ENCODE data around the gene HK3. TPM values are rescaled to one million over a fixed set of nuclear protein-coding genes. Genes with fewer than 3 reads are reported as not detected.

HK3 gene
- total RNA-seq, 1 donor from 2014 or later, result 4.0 TPM

DNA sequence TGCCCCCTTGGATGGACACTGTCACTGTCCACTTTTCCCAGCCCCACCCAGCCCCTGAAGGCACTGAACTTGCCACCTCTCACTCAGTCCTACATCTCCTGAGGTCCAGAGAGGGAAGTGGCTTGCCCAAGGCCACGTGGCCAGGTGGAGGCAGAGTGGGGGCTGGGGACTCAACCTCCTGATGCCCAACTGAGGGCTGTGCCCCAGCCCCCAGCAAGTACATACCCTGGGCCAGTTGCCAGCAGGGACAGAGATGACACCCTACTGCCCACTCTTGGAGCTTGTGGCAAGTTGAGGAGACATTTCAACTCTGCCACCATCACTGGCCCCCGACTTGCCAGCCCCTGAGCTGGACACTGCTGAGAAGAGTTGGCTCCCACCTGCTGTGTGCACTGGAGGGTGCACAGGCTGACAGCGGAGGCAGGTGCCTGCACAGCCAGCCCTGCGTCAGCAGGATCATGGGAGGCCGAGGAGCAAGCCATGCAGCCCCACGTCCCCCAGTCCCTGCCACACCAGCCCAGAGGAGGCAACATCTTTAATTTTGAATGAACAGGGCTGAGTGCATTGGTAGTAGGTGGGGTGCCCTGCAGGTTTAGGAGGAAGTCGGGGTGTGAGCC is 49.4 kb downstream of the HK3 start:
- no peak for DNase-seq (ENCODE audit: low spot score)

DNA sequence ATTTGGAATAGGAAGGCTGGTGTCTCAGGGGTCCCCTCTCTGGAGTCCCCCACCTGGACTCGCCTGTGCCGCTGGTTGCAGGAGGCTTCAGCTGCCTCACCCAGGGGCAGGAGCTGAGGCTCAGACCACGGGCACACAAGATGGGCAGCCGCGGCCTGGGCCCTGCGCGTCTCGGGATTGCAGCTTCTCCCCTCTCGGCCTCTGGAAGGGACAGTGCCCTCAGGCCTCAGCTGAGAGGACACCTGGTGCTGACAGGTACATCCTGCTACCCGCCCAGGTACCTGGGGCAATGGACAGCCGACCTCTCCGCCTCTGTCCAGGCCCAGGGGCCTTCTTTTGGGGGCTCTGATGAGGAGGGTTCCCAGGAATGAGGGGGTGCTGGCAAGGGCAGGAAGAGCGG is 50.5 kb downstream of the HK3 start:
- no peak for DNase-seq (ENCODE audit: low spot score)

DNA sequence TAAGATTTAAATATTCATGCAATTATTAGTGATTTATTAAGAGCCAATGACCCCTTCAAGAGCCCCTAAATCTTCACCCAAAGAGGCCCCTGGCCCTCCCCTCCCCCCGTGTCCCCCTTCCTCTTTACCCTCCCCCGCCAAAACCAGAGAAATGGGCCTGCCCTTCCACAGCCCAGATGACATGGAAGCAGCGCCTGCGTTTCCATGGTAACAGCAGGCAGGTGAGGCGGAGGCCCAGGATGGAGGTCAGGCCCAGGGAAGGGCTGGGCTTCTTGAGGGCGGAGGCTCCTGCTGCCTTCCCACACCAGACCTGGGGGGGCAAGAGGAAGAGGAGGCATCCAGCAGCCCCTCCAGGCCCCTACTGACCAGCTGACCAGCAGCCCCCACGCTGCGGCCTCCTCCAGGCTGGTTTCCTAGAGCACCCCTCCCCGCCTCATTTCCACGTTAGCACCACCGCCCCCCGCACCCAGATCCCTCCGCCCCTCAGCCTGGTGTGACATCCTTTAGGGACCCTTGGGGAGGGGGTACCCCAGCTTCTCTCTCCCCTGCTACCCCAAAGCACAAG is 51.3 kb downstream of the HK3 start:
- DNase-seq (ENCODE audit: low spot score), result no peak

DNA sequence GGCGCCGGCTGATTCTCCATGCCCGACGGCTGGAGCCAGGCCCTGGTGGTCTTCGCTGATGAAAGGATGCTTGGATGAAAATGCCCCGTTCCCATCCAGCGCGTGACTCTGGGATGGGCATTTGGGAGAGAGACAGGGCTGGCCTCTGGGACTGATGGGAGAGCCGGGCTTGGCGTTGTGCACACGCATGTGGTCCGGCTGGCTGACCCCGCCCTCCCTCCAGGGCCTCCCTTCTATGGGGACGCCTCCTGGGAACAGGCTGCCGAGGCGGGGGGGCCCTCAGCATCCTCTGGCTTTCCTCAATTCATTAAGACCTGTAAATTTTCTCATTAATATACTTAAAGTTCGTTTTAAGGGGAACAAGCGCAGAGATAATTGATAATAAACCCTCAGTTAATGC is 52.0 kb downstream of the HK3 start:
- no peak for DNase-seq (ENCODE audit: low spot score)

DNA sequence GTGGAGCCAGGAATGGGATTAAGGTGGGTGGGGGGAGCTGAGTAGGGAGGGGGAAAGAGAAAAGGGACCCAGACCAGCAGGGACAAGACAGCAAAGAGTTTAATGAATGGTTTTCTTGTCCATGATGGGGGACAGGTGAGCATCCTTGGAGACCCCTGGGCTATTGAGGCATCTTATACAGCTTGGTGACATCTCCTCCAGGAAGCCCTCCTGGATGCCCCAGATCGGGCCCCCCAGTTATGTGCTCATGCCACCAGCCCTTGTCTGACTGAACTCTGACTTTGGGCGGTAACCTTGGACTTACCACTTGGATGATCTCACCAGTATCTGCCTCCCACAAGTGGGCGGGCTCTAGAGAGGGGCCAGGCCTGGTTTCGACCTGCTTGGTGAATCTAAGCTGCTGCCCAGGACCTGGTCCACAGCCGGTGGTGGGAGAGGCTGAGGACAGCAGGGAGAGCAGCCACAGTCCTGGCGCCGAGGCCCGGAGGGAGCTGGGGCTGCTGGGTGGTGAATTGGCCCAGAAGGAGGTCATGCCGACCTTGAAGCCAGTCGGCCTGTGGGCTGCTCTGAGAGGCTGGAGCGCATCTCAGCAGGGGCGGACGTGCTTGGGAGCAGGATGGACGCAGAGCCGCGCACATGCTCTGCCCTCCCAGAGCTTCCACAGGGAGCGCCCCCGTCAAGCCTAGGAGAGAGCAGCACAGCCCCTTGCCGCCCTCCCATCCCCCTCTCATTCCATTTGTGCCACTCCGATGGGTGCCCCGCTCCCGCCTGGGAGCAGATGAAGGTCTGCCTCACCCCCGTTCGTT is 52.6 kb downstream of the HK3 start:
- DNase-seq (ENCODE audit: low spot score), result no peak

DNA sequence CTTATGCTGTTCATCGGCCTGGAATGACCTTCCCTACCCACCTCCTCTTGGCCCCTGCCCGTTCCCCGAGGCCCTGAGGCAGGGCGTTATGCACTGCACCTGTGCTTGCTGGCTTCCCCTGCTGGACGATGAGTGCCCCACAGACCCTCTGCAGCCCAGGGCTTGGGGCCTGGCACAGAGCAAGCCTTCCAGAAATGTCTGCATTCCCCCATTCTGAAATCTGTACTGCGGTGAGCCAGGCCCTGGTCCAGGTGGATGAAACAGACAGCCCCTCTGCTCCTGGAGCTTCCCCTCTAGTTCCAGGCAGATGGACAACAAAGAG is 53.8 kb downstream of the HK3 start:
- DNase-seq (ENCODE audit: low spot score), result no peak

DNA sequence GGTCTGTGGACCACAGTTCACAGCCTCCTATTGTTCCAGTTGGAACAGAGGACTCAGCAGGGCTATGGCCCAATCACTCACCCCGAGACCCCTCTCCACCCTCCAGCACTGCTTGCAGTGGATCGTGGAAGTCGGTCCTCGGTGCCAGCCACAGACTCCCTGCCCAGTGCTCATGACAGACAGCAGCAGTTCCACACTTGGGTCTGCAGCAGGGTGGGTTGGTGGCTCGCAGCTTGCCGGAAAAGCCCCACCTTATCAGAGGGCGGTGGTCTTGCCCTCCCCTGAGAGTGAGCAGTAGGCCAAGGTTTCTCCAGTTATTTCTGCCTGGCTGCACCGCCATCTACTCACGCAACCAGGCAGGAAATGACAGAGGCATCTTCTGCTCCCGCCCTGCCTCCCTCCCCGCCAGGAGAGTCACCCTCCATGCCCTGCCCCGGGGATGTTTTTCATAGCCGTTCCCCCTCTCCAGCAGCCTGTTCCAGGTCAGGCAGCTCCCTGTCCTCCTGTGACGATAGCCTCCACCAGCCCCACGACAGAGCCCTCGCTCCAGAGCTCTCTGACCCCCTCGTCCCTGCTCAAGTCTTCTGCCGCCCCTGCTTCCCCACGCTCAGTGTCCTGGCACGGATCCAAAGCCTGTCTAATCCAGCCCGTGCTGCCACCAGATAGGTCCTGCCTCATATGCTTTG is 54.3 kb downstream of the HK3 start:
- no peak for DNase-seq (ENCODE audit: low spot score)

DNA sequence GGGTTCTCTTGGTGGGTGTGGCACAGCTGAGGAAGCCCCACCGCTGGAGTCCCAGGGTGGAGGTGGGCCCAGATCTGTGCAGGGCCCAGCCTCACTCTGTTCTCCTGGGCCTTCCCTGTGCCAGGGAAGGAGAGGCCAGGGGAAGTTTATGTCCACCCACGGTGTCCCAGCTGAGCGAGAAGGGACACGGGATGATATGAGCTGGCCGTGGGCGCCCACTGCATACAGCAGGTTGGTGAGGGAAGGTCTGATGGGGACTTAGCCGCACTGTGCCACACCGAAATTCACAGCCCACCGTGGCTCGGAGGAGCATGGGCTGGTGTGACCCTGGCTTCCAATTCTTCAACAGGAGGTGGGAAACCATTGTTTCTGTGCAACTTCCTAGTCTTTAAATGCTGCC is 54.9 kb downstream of the HK3 start:
- DNase-seq (ENCODE audit: low spot score), result no peak

DNA sequence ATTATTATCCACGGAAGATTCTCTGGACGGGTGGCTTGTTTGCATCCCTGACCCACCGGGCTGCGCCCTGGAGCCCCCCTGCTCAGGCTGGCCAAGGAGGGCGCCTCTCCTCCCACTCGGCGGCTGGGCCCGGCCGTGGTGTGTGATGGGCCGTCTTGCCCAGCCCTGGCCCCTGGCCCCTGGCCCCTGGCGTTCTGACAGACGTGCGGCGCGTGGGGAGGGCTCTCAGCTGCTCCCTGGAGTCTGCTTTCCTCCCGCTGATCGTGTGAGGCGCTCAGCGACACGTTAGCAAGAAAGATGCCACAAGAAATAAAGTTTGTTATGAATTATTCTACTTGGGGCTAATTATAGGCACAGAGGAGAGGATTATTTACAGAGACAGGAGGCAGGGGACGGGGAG is 55.5 kb downstream of the HK3 start:
- no peak for DNase-seq (ENCODE audit: low spot score)

DNA sequence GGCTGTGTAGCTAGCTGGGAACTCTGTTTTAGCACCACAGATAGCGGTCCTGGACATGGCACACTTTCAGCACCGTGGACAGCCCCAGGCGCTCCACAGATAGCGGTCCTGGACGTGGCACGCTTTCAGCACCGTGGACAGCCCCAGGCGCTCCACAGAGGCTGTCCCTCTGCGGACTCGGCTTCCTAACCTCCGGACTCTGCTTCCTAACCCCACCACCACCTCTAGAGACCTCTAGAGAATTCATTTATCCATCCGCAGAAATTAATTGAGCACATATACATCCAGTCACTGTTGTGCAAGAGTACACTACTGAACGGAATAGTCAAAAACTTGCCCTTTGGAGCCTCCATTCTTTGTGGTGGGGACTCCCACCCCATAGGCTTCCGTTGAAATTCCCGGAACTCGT is 61.4 kb downstream of the HK3 start:
- DNase-seq (ENCODE audit: low spot score), result peak; percentile 93

DNA sequence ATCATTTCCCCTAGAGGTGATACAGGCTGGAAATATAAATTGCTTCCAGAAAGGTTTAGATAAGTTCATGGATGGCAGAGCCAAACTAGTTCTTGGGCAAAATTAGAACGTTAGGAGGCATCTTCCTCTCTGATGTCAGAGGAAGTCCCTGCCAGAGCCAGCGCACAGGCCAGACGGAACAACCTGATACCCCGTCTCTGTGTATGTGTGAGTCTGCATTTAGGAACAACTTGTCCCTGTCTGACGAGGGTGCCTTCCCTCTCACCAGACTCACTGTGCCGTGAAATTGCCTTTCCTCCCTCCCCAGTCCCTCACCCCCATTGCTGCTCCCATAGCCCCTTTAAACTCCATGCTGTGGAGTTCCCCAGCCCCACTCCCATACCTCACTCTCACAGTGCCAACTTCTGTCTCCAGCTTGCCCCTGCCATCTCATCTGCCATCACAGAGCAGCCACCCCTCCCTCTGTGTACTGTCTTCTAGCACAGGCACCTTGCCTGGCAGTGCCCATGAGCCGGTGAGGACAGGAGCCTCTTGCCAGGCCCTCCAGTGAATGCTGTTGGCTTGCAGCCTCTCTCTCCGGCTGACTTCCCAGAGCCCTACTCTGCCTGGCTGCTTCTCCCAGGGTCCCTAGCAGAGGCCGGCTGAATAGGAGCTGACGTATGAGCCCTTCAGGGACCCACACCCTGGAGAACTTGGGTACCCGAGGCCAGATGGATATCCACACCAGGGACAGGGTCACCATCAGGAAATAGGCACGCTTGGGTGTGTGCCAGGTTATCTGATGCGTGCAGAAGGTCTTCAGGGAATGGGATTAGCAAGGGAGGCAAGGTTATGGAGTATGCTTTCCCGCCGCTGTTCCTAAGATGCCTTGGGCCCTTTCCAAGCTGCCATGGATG is 62.1 kb downstream of the HK3 start:
- no peak for DNase-seq (ENCODE audit: low spot score)

DNA sequence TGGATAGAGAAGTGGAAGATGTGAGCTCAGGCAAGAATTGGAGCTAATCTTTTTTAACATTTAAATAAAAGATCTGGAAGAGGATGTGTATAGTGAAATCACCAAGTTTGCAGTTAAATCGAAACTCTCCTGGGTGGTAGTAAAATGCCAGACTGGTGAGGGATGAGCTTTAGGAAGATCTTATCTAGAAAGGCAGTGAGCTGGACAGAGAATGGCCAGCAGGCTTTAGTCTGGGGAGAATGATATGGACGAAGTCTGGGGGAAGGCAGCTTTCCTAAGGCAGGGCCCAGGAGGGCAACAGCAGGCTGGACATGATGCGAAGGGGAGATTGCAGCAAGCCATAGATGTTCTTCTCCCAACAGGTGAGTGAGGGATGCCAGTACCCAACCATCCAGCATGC is 63.2 kb downstream of the HK3 start:
- no peak for DNase-seq (ENCODE audit: low spot score)

DNA sequence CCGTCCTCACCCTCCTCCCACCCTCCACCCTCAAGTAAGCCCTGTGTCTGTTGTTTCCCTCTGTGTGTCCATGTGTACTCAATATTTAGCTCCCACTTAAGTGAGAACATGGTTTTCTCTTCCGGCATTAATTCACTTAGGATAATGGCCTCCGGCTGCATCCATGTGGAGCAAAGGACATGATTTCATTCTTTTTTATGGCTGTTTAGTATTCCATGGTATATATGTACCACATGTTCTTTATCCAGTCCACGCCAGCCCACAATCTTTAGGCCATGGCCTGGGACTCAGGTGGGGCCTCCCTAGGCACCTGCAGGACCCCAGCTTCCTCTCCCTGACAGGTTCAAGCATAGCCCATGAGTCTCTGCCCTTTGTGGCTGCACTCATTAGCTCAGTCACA is 65.9 kb downstream of the HK3 start:
- DNase-seq (ENCODE audit: low spot score), result no peak

DNA sequence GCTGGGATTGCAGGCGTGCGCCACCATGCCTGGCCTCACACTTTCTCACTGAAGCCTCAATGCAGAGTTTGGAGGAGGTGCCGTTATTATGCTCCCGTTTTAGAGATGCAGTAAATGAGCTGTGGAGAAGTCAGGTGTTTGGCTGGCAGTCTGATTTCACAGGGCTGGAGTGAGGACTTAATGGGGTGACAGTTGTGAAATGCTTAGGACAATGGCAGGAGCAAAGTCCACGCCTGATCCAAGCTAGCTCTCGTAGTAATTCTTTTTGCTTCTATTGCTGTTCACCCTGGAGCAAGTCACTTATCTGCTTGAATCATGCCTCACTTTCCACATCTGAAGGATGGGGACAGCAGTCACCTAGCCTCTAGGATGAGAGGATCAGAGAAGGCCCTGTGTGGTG is 67.0 kb downstream of the HK3 start:
- no peak for DNase-seq (ENCODE audit: low spot score)

DNA sequence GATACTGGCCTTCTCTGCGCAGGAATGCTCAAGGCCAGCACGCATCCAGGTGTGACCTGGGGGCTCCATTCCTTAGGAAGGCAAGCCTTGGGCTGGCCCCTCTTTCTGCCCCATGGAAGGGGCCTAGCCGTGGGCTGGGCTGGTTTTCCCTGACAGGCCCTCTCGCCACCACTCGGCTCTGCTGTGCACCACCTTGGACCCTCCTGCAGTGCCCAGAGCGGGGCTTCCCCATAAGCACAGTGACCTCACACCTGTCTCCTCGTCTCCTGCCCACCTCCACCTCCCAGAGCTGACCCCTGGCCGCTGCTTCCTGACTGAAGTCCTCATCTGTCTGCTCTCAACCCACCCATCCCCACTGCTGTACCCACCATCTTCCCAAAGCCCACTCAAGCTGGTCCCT is 67.7 kb downstream of the HK3 start:
- DNase-seq (ENCODE audit: low spot score), result no peak

DNA sequence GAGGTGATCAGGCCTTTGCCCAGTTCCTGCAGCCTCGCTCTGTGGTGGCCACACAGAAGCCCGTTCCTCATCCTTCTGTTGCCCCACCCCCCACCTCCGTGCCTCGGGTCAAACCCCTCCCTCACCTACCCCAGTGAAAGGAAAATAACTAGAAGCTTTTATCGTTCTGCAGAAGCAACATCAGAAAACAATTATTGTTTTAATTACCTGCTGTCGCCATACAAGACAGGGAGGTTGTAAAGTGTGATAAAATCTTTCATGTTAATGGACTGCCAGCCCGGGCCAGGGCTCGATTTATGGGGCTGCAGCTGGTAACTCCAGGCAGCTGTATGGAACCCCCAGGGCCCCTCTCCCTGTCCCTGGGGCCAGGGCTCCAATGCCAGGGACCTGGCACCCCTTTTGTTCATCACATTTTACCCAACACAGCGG is 68.1 kb downstream of the HK3 start:
- no peak for DNase-seq (ENCODE audit: low spot score)

Other genes starting within 250 kb of the HK3 start
- 0.14 TPM for gene UNC5A, start 88.8 kb downstream of the HK3 start, total RNA-seq
- 34.4 TPM for gene UIMC1, start 107.4 kb upstream of the HK3 start, total RNA-seq
- 18.3 TPM for gene ZNF346, start 123.3 kb upstream of the HK3 start, total RNA-seq
- gene FGFR4, start 187.6 kb upstream of the HK3 start, total RNA-seq, result 233 TPM
- gene NSD1, start 234.4 kb upstream of the HK3 start, total RNA-seq, result 82.1 TPM